ENCODE data around the gene TMIE. TPM values are rescaled to one million over a fixed set of nuclear protein-coding genes. Genes with fewer than 3 reads are reported as not detected.
"Not testable (repeated sequence)": the region's sequence is repeated elsewhere in the genome, so short reads cannot be mapped to it uniquely, and the experiment has no call there.

TMIE gene
- total RNA-seq, 1 donor from 2014 or later = 1.7 TPM

- no peak for DNase-seq
- Histone ChIP-seq H3K27me3 (peaks cover 5% of the 10 kb centered on the region), H3K27ac (no peak overlapping the region), H3K4me1 (no peaks in the 10 kb centered on the region), H3K36me3 (no peaks in the 10 kb centered on the region), H3K9me3 (no peaks in the 10 kb centered on the region), H3K4me3 (no peak overlapping the region)
- TF ChIP-seq, protein P1, sequence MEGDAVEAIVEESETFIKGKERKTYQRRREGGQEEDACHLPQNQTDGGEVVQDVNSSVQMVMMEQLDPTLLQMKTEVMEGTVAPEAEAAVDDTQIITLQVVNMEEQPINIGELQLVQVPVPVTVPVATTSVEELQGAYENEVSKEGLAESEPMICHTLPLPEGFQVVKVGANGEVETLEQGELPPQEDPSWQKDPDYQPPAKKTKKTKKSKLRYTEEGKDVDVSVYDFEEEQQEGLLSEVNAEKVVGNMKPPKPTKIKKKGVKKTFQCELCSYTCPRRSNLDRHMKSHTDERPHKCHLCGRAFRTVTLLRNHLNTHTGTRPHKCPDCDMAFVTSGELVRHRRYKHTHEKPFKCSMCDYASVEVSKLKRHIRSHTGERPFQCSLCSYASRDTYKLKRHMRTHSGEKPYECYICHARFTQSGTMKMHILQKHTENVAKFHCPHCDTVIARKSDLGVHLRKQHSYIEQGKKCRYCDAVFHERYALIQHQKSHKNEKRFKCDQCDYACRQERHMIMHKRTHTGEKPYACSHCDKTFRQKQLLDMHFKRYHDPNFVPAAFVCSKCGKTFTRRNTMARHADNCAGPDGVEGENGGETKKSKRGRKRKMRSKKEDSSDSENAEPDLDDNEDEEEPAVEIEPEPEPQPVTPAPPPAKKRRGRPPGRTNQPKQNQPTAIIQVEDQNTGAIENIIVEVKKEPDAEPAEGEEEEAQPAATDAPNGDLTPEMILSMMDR (IDR thresholded peaks at IDR 0.05) = no peak
- ATAC-seq = no peak
- intact Hi-C loops (cut with DNase I) = no loop called here
Observed at GRCh38 chr3:46731795-46732194, 30.6 kb downstream of the TMIE start.

DNA sequence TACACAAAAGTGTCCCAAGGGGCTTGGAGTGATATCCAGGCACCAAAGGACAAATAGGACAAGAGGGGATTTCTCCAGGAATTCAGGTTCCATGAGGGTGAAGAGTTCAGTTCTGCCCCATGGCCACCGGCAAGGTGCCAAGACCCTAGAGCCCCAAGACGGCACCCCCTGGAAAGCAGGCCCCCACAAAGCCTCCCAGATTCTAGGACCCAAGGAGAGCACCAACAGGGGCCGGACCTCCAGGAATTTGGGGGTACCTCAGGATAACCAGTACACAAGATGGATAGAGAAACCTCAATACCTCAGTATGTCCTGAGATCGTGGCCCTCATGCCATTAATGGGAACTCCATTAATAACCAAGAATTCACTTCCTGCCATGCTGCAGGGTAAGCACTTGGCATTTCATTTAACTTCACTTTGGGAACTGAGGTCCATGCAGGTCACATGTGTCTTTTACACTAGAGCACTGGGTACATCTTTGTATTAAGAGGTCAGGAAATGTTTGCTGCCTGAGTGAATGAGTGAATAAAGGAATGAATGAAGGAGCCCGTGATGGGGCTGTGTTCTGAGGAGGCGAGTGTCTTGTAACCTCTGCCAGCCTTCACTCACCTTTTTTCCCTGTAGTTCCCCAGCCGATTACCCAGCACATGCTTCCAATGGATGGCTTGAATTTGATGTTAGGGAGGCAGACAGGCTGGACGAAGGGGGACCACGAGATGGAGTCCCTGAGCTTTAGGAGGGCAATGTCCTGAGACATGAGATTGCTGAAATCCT, 32.0 kb downstream of the TMIE start:
- Histone ChIP-seq H3K36me3 (no peaks in the 10 kb centered on the region), H3K27ac (no peak overlapping the region), H3K4me1 (no peaks in the 10 kb centered on the region), H3K4me3 (no peak overlapping the region), H3K27me3 (no peaks in the 10 kb centered on the region), H3K9me3 (no peaks in the 10 kb centered on the region)
- intact Hi-C loops (cut with DNase I) = no loop called here
- TF ChIP-seq, protein P1 (IDR thresholded peaks at IDR 0.05) = no peak
- DNase-seq (no peak), ATAC-seq (no peak)

DNA sequence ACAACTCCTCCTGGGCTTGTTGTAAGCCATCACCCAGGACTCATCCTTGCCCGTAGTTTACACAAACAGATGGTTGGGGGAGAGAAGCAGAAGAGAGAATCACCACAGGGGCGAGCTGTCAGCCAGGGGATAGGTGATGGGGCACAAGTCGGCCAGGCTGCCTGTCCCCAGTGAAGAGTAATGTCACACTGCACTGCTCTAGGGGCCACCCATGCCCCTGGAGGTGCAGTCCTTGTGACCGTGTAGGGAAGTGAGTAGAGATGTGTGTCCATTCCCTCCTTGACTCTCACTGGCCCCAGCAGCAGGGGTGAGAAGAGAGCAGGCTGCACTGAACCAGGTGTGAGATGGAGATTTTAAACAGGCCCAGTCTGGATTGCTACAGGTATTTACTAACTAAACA, 33.6 kb downstream of the TMIE start:
- H3K4me1 ChIP-seq = no peaks in the 10 kb centered on the region
- DNase-seq = no peak
- H3K27ac ChIP-seq = no peak overlapping the region
- no peaks in the 10 kb centered on the region for H3K27me3 ChIP-seq
- ATAC-seq = no peak
- intact Hi-C loops (cut with DNase I) = no loop called here
- TF ChIP-seq, protein P1 (IDR thresholded peaks at IDR 0.05) = no peak
- no peaks in the 10 kb centered on the region for H3K9me3 ChIP-seq
- H3K36me3 ChIP-seq = no peaks in the 10 kb centered on the region
- no peak overlapping the region for H3K4me3 ChIP-seq

DNA sequence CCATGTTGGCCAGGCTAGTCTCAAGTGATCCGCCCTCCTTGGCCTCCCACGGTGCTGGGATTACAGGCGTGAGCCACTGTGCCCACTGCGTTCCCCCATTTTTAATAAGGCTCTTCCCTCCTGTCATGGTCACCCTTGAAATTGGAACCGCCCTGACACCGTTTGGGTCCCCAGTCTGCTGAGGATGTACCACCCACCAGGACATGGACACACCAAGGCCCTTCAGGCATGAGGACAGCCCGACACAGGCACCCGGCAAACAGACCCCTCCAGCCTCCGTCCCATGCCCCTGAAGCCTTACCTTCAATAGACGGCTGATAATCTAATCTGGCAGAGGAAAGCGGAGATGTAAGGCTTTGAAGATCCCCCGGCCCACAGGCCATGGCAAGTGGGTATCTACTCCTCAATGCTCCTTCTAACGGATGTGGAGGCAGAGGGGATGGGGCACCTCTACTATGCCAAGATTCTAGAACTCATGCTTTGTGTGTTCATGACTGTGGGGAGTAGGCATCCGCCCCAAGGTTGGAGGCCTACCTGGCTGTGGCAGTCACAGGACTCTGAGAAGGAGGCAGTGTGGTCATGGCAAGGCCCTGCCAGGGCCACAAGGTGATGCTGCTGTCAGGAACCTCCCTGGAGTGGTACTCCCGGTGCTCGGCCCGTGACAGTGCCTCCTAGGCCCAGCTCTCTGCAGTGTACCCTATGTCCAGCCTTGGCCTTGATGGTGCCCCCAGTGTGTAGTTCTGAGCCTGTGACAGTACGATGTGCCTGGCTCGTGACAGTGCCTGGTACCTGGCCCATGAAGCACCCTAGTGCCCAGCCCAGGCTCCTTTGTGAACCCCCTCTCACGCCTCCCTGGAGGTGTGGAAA, 35.0 kb downstream of the TMIE start:
- DNase-seq = no peak
- peak; percentile 26 for ATAC-seq

DNA sequence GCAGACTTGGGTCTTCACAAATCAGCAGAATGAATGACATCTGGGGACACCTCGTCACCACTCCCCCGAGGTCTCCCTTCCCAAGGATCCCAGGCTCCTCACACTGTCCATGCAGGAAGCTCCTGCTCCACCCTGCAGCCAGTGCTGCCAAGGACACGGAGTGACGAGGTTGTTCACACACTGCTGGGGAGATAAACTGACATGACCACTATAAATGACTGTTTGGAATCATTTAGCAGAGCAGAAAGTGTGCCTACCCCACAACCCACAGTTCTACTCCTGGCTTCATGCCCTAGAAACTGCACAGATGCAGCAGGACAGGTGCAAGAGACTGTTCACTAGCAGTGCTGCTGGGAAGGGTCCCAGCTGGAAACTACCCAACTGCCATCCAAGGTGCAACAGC, 36.1 kb downstream of the TMIE start:
- Histone ChIP-seq H3K4me1 (no peaks in the 10 kb centered on the region), H3K36me3 (no peaks in the 10 kb centered on the region), H3K27ac (no peak overlapping the region), H3K27me3 (no peaks in the 10 kb centered on the region), H3K4me3 (no peak overlapping the region), H3K9me3 (no peaks in the 10 kb centered on the region)
- DNase-seq = no peak
- no peak for ATAC-seq
- TF ChIP-seq, protein P1 (IDR thresholded peaks at IDR 0.05) = no peak
- intact Hi-C loops (cut with DNase I) = no loop called here

More for the DNA sequence above, 35.0 kb downstream of the TMIE start:
- intact Hi-C loops (cut with DNase I) = no loop called here
- TF ChIP-seq, protein P1 (IDR thresholded peaks at IDR 0.05) = no peak
- no peaks in the 10 kb centered on the region for H3K9me3 ChIP-seq
- no peaks in the 10 kb centered on the region for H3K4me1 ChIP-seq
- no peaks in the 10 kb centered on the region for H3K36me3 ChIP-seq
- no peak overlapping the region for H3K27ac ChIP-seq
- H3K27me3 ChIP-seq = no peaks in the 10 kb centered on the region
- H3K4me3 ChIP-seq = no peak overlapping the region

GRCh38 chr3:46739565-46739964, 38.4 kb downstream of the TMIE start:
- ATAC-seq; H3K27me3 ChIP-seq; intact Hi-C loops (cut with DNase I); H3K4me1 ChIP-seq; H3K36me3 ChIP-seq; H3K4me3 ChIP-seq; DNase-seq; H3K27ac ChIP-seq; H3K9me3 ChIP-seq: not testable (repeated sequence)

Measured in upper lobe of right lung (tissue), 1 donor.